Endothelial cell of umbilical vein (primary cell): ENCODE results near the gene METTL9.
"Not testable (repeated sequence)": the region's sequence is repeated elsewhere in the genome, so short reads cannot be mapped to it uniquely, and the experiment has no call there.

Experiments
- EZH2 ChIP-seq: IDR thresholded peaks from 2 replicates; pipeline ENCODE4 v1.6.1; 2012; ENCODE audit warnings: borderline replicate concordance, low read depth, mild to moderate bottlenecking, moderate library complexity, low read length, inconsistent platforms; ENCODE audit not compliant: severe bottlenecking
- FOS ChIP-seq: IDR thresholded peaks from 2 replicates; pipeline ENCODE4 v1.6.1; 2011; ENCODE audit warnings: mild to moderate bottlenecking, low read length, moderate library complexity, borderline replicate concordance; ENCODE audit not compliant: insufficient read depth
- GATA2 ChIP-seq: IDR thresholded peaks from 2 replicates; pipeline ENCODE4 v1.7.0; 2011; ENCODE audit warnings: low read depth, mild to moderate bottlenecking, moderate library complexity, mixed read lengths, low read length; ENCODE audit not compliant: insufficient read length, insufficient read depth
- JUN ChIP-seq: IDR thresholded peaks from 2 replicates; pipeline ENCODE4 v1.6.1; 2011; ENCODE audit warnings: borderline replicate concordance, low read depth; ENCODE audit not compliant: insufficient read length, insufficient read depth
- MYC ChIP-seq: IDR thresholded peaks from one replicate; pipeline ENCODE4 v1.6.1; 2011; ENCODE audit warnings: mild to moderate bottlenecking, low read depth, low read length
- POLR2A ChIP-seq: IDR thresholded peaks from 2 replicates; pipeline ENCODE4 v1.6.1; 2012; ENCODE audit warnings: low read depth, mild to moderate bottlenecking, control low read depth, low read length
- POLR2AphosphoS5 ChIP-seq: IDR thresholded peaks from 2 replicates; pipeline ENCODE4 v1.6.1; 2012; ENCODE audit warnings: low read depth, mild to moderate bottlenecking, control low read depth, low read length, moderate library complexity; ENCODE audit not compliant: insufficient read depth
- TF ChIP-seq, protein P1 (sequence below), 2 donors: IDR thresholded peaks; 1 replicate in 1 of 2; 2 replicates in 1 of 2; pipeline ENCODE4 v1.5.1; 2011; ENCODE audit warnings: low read length in 2 of 2, mild to moderate bottlenecking in 2 of 2, moderate library complexity in 2 of 2, control low read depth in 1 of 2, inconsistent platforms in 1 of 2, low read depth in 1 of 2; ENCODE audit not compliant: insufficient read depth in 1 of 2; ENCODE audit errors: extremely low read depth in 1 of 2
- TF ChIP-seq, protein P2 (sequence below): IDR thresholded peaks from 2 replicates; pipeline ENCODE4 v1.6.1; 2011; ENCODE audit not compliant: insufficient read depth, insufficient read length

DNA sequence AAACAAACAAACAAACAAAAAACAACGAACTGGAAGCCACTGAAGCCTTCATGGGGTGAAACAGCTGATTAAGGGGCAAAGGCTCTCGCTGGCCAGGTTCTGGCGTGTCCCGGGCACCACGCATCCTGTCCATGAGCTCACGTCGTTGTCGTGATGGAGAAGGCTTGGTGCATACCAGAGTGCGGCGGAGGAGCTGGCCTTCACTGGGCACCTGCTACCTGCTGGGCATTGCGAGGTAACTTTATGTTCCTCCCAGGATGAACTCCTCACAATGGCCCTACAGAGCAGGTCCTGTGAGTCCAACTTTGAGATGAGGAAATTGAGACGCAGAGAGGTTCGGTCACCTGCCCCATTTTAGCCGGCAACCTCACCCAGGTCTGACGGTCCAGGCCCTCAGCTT lies 43.8 kb upstream of the METTL9 start:
- TF ChIP-seq, protein P1, sequence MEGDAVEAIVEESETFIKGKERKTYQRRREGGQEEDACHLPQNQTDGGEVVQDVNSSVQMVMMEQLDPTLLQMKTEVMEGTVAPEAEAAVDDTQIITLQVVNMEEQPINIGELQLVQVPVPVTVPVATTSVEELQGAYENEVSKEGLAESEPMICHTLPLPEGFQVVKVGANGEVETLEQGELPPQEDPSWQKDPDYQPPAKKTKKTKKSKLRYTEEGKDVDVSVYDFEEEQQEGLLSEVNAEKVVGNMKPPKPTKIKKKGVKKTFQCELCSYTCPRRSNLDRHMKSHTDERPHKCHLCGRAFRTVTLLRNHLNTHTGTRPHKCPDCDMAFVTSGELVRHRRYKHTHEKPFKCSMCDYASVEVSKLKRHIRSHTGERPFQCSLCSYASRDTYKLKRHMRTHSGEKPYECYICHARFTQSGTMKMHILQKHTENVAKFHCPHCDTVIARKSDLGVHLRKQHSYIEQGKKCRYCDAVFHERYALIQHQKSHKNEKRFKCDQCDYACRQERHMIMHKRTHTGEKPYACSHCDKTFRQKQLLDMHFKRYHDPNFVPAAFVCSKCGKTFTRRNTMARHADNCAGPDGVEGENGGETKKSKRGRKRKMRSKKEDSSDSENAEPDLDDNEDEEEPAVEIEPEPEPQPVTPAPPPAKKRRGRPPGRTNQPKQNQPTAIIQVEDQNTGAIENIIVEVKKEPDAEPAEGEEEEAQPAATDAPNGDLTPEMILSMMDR (IDR thresholded peaks at IDR 0.05; ENCODE audit: extremely low read depth in 1 of 2, insufficient read depth in 1 of 2, low read depth in 1 of 2, low read length in 2 of 2): not testable (repeated sequence)
- TF ChIP-seq POLR2A, POLR2AphosphoS5, JUN, EZH2, GATA2, FOS, MYC: not testable (repeated sequence)
- TF ChIP-seq, protein P2, sequence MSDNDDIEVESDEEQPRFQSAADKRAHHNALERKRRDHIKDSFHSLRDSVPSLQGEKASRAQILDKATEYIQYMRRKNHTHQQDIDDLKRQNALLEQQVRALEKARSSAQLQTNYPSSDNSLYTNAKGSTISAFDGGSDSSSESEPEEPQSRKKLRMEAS: not testable (repeated sequence)
